Suprapubic skin (tissue), 4 donors: Measurements from ENCODE around the gene AHCYL1. TPM values are rescaled to one million over a fixed set of nuclear protein-coding genes. Genes with fewer than 3 reads are reported as not detected.
"Not testable (repeated sequence)": the region's sequence is repeated elsewhere in the genome, so short reads cannot be mapped to it uniquely, and the experiment has no call there.

Experiments used
- DNase-seq, 2 donors: peaks; one replicate each; pipeline ENCODE4 v3.0.0-alpha.2; 2019; ENCODE audit warnings: low spot score in 2 of 2
- H3K27ac ChIP-seq: fragments of 200-600 bp; sonication (generic); one replicate; pipeline ENCODE4 v1.5.1; 2019
- H3K27me3 ChIP-seq: fragments of 200-600 bp; sonication (generic); one replicate; pipeline ENCODE4 v1.5.1; 2019
- H3K36me3 ChIP-seq: fragments of 200-600 bp; sonication (generic); one replicate; pipeline ENCODE4 v1.5.1; 2019
- H3K4me1 ChIP-seq: fragments of 200-600 bp; sonication (generic); one replicate; pipeline ENCODE4 v1.5.1; 2019
- H3K4me3 ChIP-seq: fragments of 200-600 bp; sonication (generic); one replicate; pipeline ENCODE4 v1.5.1; 2019; ENCODE audit warnings: mild to moderate bottlenecking
- H3K9me3 ChIP-seq: fragments of 200-600 bp; sonication (generic); one replicate; pipeline ENCODE4 v1.5.1; 2019
- CTCF ChIP-seq, 2 donors: fragments of 200-600 bp in 1 of 2; fragments of 450-650 bp in 1 of 2; sonication (generic) in 1 of 2; IDR thresholded peaks; one replicate each; pipeline ENCODE4 v1.5.1; 2016 to 2019; ENCODE audit warnings: antibody characterized with exemption in 2 of 2, mild to moderate bottlenecking in 1 of 2, moderate library complexity in 1 of 2
- EP300 ChIP-seq: sonication (generic); formaldehyde crosslinking; IDR thresholded peaks from one replicate; pipeline ENCODE4 v1.6.1; 2017; ENCODE audit warnings: antibody characterized with exemption
- POLR2A ChIP-seq, 2 donors: fragments of 450-650 bp; IDR thresholded peaks; one replicate each; pipeline ENCODE4 v1.6.1; 2017; ENCODE audit warnings: antibody characterized with exemption in 2 of 2, mild to moderate bottlenecking in 2 of 2, moderate library complexity in 2 of 2
- POLR2AphosphoS5 ChIP-seq, 3 donors: sonication (generic); formaldehyde crosslinking; IDR thresholded peaks; one replicate each; pipeline ENCODE4 v1.6.1; 2017; ENCODE audit warnings: antibody characterized with exemption in 3 of 3
- WGBS: methylation state at CpG from one replicate; pipeline ENCODE4 v1.1.5; 2018; 5-methylcytosine and 5-hydroxymethylcytosine counted together
- total RNA-seq, 4 donors: library from RNA; depleted of rRNA; stranded (reverse); fragments of >200 nt; gene quantifications; one replicate each; pipeline ENCODE4 v1.1.0, GENCODE V29; 2016

AHCYL1 gene
- total RNA-seq, 4 donors from 2014 or later: 37.7 to 50.4 (median 48.6) TPM

- DNase-seq: no peak
- 94% methylated on average over 4 of the region's 4 CpGs for WGBS
- Histone ChIP-seq H3K27ac (no peak overlapping the region), H3K36me3 (peaks cover 53% of the 10 kb centered on the region), H3K27me3 (no peaks in the 10 kb centered on the region), H3K4me1 (peaks cover 3% of the 10 kb centered on the region), H3K9me3 (no peaks in the 10 kb centered on the region), H3K4me3 (no peak overlapping the region)
- TF ChIP-seq EP300: no peak
- no peak for TF ChIP-seq POLR2AphosphoS5 (IDR thresholded peaks at IDR 0.05)
- TF ChIP-seq CTCF (IDR thresholded peaks at IDR 0.05): no peak
- TF ChIP-seq POLR2A (IDR thresholded peaks at IDR 0.05): no peak
These were observed 40.0 kb downstream of the AHCYL1 start for GRCh38 chr1:110024613-110025012.

GRCh38 chr1:110030687-110031086 lies 46.1 kb downstream of the AHCYL1 start:
- H3K4me1 ChIP-seq: peaks cover 16% of the 10 kb centered on the region
- not testable (repeated sequence) for H3K27ac ChIP-seq, H3K27me3 ChIP-seq, H3K4me3 ChIP-seq, H3K9me3 ChIP-seq, DNase-seq, H3K36me3 ChIP-seq
- WGBS: 80% methylated on average over 4 of the region's 4 CpGs

- no peak for TF ChIP-seq EP300
- H3K4me3 ChIP-seq: no peak overlapping the region
- WGBS: 81% methylated on average over 2 of the region's 2 CpGs
- H3K36me3 ChIP-seq: peaks cover 1% of the 10 kb centered on the region
- no peak for DNase-seq
- H3K9me3 ChIP-seq: no peaks in the 10 kb centered on the region
- H3K4me1 ChIP-seq: peaks cover 23% of the 10 kb centered on the region
- H3K27ac ChIP-seq: no peak overlapping the region
- H3K27me3 ChIP-seq: no peaks in the 10 kb centered on the region
These were observed 47.8 kb downstream of the AHCYL1 start for GRCh38 chr1:110032327-110032726.

- 82% methylated on average over 5 of the region's 5 CpGs for WGBS
- Histone ChIP-seq H3K27ac (no peak overlapping the region), H3K9me3 (no peaks in the 10 kb centered on the region), H3K4me3 (no peak overlapping the region), H3K36me3 (peaks cover 10% of the 10 kb centered on the region), H3K4me1 (peaks cover 23% of the 10 kb centered on the region), H3K27me3 (no peaks in the 10 kb centered on the region)
- TF ChIP-seq EP300 (no peak), POLR2AphosphoS5 (IDR thresholded peaks at IDR 0.05) (no peak), CTCF (IDR thresholded peaks at IDR 0.05) (no peak), POLR2A (IDR thresholded peaks at IDR 0.05) (no peak)
- DNase-seq: no peak
These were observed 48.9 kb downstream of the AHCYL1 start for GRCh38 chr1:110033421-110033820.

- TF ChIP-seq EP300 (no peak), CTCF (IDR thresholded peaks at IDR 0.05) (no peak), POLR2A (IDR thresholded peaks at IDR 0.05) (no peak), POLR2AphosphoS5 (IDR thresholded peaks at IDR 0.05) (no peak)
These were observed 49.5 kb downstream of the AHCYL1 start for GRCh38 chr1:110034040-110034450.

GRCh38 chr1:110034451-110035235 lies 50.1 kb downstream of the AHCYL1 start, which contains the start of gene STRIP1:
Gene STRIP1, plus strand, starts transcription at chr1:110034624. Its CDS starts 14 bp downstream, at chr1:110034638.
- H3K27me3 ChIP-seq: no peaks in the 10 kb centered on the region
- H3K4me3 ChIP-seq: peak within 1 kb of the TSS; percentile 95
- WGBS: under 1% methylated on average over 37 of the region's 66 CpGs
- no peaks in the 10 kb centered on the region for H3K9me3 ChIP-seq
- no peak for TF ChIP-seq EP300
- TF ChIP-seq POLR2A (IDR thresholded peaks at IDR 0.05): peak in 1 of 2 donors; percentile 65
- TF ChIP-seq CTCF (IDR thresholded peaks at IDR 0.05): no peak
- peak in 2 of 3 donors; percentile 85 to 88 for TF ChIP-seq POLR2AphosphoS5 (IDR thresholded peaks at IDR 0.05)
- H3K4me1 ChIP-seq: peaks cover 20% of the 10 kb centered on the region
- H3K27ac ChIP-seq: peak within 1 kb of the TSS; percentile 90
- peak; percentile 95 to 96 for DNase-seq
- peaks cover 22% of the 10 kb centered on the region for H3K36me3 ChIP-seq

More at GRCh38 chr1:110034040-110034450, 49.5 kb downstream of the AHCYL1 start:
- peaks cover 23% of the 10 kb centered on the region for H3K4me1 ChIP-seq
- DNase-seq: no peak
- no peaks in the 10 kb centered on the region for H3K27me3 ChIP-seq
- H3K27ac ChIP-seq: peak overlapping the region; percentile 90
- H3K36me3 ChIP-seq: peaks cover 16% of the 10 kb centered on the region
- 47% methylated on average over 4 of the region's 4 CpGs for WGBS
- peak overlapping the region; percentile 95 for H3K4me3 ChIP-seq
- no peaks in the 10 kb centered on the region for H3K9me3 ChIP-seq
